Nucleus accumbens (tissue), 56 donors: ENCODE data around the gene TLL1.

Source experiments
- DNase-seq, 56 donors: peaks; one replicate each; lab custom pipeline; 2025; lab: John Stamatoyannopoulos, UW

Gene TLL1

DNA sequence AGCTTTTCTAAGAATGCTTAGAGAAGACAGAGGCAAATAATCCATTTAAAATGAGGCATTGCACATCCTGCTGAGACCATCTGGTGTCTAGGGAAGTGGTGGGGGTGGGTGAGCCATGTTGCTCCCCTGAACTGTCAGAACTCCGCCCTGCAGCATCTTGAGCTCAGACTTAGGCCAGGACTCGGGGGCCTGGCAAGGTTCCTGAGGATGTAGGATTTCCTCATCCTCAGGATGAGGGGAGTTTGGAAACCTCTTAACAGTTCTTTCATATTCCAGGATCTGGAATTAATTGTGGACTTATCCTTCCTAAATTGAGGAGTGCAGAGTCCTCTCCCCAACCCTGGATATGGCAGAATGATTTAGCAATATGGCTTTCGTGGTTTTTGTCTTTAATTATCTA is 6.6 kb downstream of the TLL1 start:
- no peak for DNase-seq

DNA sequence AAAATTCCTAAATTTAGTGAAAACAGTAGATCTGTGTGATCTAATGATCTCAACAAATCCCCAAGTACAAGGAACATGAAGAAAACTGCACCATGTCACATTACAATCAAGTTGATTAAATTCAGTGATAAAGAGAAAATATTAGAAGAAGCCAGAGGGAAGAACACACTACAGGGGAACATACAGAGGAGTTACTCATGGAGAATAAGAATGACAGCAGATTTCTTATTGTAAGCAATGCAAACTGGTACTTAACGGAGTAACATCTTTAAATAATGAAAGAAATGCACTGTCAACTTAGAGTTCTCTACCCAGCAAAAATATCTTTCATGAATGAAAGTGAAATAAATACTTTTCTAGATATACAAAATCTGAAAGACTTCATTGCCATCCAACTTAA is 21.1 kb downstream of the TLL1 start:
- DNase-seq = no peak

DNA sequence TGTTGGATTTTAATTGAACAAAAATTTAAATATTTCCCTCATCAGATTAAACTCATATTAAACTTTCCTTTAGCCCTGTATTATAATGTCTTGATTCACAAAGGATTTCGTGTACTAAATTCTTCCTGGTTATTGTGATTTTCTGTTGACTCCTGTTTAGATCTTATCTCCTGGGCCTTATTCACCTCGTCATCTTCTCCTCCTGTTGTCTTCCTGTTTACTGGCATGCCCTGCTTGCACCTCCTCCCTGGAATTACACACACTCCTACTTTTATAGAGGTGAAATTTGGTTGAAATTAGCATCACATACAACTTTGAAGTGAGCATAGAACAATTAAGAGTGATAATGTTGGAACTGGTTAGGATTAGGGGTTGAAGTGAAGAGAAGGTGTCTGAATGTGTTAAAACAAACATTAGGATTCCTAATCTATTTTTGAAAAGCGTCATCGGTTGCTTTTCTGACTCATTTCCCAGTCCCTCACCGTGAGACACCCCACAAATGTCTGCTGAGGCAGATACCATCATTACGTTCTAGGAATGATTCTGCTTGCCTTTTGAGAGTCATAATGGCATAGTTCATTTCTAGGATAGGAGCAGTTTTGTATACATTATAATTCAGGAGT is 32.5 kb downstream of the TLL1 start:
- no peak for DNase-seq

DNA sequence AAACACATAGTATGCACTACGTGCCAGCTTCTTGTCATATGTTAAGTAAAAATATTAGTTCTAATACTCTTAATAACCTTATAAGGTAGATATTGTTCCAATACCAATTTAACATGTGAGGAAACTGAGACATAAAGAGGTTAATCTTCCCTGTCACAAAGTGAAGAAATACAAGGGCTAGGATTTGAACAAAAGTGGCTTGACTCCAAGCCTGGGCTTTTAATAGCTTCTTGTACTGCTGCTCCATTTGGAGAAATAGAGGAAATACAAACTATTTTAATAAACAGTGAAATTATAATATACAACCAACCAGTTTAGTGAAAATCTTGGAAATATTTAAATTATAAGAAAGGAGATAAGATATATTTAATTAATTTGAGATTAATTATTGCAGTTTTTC is 33.2 kb downstream of the TLL1 start:
- DNase-seq = no peak

DNA sequence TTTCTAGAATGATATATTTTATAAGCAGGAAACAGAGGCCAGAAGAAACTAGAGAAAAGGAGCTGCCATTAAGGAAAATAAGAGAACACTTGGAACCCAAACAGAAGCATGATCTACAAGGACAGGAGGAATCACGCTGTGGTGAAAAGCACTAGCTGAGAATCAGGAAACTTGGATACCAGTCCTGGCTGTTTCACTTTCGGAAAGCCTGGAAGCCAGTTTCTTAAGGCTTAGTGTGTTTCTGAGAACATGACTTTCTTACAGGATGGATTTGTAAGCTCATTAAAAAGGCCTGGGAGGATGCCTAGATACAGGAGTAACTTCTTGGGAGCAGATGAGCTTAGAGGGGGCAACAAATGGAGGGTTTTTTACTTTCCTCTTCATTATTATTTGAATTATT is 36.9 kb downstream of the TLL1 start:
- DNase-seq = no peak

DNA sequence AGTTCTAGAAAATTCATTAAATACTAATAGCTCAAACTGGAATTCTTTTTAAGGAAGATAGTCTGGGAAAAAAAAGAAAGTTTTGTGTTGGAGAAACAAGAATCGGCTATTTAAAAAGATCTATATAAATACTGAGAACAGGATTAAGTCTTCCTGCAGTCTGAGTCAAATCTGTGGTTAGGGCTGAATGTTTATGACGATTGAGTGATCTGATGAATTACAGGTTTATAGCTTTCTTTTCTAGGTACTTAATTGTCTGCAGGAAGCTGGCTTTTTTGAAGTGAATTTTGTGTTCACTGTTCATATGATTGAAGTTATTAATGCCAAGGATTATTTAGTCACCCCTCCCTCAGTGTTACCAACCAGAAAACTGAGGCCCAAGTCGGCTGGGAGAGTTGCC is 42.2 kb downstream of the TLL1 start:
- no peak for DNase-seq

DNA sequence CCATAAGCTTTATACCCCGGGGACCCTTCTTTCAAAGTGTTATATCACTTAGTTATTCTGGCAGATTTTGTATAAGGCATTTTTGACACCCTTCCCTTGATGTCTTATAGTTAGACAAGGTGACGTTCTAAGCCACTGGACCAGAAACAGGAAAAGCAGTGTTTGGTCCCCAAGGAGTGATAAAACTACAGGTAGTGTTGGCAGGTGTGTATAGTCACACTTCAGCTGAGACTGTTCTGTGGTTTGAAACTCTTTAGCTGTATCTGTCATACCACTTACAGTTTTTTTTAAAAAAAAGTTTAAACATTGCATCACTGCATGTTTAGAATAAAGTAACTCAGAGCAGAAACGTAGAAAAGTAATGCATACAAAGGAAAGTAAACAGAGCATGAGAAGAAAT is 48.5 kb downstream of the TLL1 start:
- DNase-seq = no peak

DNA sequence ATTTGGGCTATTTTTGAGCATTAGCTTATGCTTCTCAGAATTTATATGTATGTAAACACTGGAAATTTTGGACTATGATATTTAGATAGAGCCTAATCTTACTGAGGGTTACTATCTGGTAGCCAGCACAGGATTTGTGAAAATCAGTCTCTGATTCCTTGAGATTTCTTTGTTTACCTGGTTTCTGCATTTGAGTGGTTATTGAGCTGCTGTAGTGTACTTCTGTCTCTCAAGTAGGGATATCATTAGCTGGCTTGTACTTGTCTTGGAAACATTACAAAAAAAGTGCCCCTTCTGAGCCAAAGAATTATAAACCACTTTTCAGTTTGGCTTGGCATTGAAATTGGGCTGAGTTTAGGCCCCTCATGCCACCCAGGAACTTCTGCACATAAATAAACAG is 49.7 kb downstream of the TLL1 start:
- DNase-seq = no peak

DNA sequence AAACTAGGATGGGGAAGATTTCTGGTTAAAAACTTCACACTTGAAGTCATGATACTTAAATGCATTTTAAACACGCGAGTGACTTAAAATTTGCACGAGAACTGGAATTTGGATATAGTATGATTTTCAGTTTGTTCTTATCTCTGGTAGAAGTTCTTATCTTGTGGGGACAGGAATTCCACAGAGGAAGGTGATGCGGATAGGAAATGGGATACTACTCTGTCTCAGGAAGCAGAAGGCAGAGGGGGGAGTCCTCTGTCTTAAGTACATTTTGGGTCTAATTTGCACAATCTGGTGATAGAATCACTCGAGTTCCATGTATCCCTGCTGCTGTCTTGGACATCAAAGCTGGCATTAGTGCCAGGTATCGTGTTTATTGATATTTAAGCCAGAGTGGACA is 53.3 kb downstream of the TLL1 start:
- no peak for DNase-seq

DNA sequence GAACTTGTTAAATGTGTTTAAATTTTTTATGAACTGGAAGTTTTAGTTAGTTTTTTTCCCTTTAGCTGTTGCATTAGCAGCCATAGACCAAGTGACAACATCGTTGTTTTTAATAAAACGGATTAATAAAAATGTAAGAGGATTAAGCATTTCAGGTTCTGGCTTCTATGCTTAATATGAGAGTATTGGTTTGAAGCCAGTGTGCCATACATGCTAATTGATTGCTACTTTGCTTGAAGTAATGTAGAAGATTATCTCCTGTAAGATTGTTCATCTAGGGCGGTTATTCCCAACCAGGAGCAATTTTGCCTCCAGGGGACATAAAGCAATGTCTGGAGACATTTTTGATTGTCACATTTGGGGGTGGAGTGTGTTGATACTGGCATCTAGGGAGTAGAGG is 54.3 kb downstream of the TLL1 start:
- DNase-seq = no peak

DNA sequence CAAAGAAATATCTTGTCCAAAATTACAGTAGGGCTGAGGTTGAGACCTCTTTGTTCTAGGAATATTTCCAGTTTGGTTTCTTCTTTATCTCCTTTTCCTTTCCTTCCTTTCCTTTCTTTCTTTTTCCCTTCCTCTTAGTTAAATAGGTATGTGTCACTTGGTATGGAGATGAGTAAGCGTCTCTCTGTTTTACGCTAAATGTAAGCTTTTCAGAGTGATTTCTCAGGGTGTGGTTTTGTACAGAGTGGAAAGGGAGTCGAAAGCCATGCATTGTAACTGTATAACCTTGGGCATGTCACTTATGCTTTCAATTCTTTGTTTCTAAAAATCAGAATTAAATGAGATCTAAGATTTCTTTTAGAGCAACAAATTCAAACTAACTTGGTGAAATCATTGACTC is 54.8 kb downstream of the TLL1 start:
- no peak for DNase-seq

DNA sequence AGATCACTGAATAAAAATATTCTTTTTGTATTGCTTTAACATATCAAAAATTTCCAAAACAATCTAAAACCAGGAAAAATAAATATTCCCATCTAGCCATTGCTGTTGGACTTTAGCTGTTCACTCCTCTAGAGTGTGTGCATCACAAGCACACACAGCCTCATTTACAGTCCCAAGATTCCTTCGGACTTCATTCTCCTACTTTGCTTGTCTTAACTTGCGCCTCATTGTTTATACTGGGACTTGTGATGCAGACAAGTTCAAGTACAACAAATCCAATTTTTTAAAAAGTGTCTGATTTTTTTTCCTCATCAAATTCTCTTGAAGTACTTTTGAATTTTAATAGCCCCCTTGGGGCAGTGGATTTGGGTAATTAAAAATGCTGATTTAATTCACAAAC is 55.6 kb downstream of the TLL1 start:
- no peak for DNase-seq

DNA sequence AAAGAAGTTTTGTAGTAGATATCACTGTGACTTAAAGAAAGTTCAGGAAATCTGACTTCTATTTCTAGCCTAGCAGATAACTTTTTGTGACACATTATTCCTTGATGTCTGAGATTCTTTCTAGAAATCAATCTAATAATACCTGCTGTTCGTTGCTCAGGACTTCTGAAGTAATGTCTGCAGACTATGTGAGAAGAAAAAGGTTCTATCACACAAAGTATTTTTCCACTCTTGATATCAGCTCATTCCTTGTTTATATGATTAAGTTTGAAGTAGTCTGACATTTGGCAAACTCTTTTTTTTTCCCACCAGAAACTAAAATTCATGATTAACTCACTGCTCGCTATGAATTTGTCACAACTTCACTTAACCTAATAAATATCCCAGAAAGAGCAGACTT is 56.6 kb downstream of the TLL1 start:
- DNase-seq = no peak

DNA sequence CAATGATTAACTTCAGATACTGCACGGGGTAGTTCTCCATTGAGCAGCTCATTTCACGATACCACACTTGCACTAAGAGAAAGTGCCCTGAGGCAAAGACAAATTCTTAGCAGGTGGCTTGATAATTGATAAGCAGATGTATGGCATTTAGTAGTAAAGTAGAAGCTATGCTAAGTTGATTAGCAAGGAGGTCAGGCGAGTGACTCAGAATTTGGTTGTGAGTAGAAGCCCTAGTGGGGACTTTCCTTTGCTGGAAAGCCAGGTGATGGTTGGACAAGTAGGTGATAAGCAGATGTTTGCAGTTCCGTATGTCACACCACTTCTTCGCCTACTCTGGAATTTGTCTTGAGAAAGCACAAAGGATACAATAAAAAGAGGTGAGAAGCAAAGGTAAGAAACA is 58.7 kb downstream of the TLL1 start:
- no peak for DNase-seq

DNA sequence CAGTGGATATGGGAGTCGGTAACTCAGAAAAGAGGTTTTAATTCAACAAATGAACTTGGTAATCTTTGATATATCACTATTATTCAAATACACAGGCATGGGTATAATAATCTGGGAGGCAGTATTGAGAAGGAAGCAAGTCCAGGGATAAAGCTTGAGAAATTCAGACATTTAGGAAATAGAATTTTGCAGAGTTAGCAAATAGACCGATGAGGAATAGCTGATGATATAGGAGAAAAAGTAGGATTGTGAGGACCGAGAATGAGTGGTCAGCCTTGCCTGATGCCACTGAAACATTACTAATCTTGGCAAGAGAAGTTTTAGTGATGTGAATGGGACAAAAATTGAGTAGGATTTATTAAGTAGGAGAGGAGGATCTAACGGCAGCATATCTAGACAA is 71.9 kb downstream of the TLL1 start:
- no peak for DNase-seq

DNA sequence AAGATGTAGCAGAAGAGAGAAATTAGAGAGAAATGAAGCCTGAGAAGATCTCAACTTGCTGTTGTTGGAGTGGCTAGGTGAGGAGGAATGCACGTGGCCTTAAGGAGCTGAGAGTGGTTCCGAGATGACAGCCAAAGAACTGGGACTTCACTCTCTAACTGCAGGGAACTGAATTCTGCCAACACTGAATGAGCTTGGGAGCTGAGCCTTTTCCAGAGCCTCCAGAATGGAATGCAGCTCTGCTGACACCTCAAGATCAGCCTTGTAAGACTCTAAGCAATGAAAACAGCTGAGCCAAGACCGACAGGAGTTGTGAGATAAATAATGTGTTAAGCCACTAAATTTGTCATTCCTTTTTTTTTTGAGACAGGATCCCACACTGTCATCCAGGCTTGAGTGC is 73.0 kb downstream of the TLL1 start:
- DNase-seq = no peak

DNA sequence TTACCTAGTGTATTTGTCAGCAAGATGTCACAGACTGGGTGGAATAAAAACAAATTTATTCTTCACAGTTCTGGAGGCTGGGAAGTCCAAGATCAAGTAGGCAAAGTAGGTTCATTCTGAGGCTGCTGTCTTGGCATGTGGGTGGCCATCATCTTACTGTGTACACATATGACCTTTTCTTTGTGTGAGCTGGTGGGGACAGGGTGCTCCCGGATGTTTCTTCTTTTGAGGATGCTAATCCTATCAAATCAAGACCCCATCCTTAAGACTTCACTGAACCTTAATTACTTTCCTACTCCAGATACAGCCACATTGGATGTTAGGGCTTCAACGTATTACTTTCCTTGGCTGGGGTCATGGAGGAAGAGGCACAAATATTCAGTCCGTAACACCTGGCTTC is 74.0 kb downstream of the TLL1 start:
- DNase-seq = no peak

DNA sequence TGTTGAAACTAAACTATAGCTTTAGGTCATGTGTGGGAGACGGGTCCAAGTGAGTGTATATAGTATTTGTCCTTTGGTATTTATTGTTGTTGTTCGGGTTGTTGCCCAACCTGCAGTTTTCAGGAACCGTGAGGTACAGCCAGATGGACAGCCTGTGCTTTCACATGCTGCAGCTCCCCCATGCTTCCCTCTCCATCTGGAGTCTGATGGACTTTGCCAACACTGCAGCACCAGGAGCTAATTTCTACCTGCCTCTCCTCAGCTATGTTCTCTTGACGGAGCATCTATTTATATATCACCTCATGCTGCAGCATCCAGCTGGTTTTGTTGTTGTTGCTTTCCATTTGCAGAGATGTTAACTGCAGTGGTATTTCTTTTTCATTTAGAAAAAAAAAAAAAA is 80.1 kb downstream of the TLL1 start:
- DNase-seq = no peak

DNA sequence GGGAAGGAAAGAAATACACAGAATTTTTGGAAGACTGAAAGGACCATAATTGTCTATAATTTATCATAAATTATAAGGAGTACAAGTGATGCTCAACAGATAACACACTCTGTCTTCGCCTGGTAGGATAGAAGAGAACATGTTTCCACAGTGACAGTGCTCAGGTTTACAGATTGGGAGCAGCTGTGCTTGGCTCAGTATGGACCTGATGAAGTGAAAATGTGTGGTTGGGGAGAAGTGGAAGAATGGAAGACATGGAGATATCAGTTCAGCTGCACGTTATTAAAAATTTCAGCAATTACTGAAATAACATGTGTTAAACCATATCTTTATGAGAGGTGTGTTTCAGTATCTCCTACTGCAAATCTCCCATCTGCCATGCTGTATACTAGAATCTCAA is 90.6 kb downstream of the TLL1 start:
- no peak for DNase-seq

DNA sequence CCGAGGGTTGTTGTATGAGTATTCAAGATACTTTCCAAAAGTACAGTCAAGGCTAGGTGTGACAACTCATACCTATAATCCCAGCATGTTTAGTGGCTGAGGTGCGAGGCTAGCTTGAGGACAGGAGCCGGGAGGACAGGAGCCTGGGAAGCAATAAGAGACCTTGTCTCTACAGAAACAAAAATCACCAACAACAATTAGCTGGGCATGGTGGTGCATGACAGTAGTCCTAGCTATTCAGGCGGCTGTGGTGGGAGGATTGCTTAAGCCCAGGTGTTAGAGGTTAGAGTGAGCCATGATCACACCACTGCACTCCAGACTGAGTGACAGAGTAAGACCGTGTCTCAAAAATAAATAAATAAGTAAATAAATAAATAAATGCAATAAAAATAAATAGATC is 91.6 kb downstream of the TLL1 start:
- DNase-seq = no peak

DNA sequence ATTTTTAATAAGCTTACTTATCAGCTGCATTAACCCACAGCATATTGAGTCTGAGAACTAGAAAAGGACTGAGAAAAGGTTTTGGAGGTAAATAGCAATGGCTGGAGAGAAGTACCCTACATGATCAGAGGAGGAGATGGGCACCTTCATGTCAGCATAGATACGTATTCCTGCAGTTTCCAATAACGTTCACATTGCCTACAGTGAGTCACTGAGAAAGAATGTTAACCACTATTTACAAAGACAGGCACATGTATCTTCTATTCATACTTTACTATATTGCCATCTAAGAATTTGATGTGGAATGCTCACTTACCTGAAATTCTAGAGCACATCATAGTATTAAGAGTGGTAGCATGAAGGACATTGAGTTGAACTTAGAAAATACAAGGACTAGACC is 92.5 kb downstream of the TLL1 start:
- DNase-seq = no peak

DNA sequence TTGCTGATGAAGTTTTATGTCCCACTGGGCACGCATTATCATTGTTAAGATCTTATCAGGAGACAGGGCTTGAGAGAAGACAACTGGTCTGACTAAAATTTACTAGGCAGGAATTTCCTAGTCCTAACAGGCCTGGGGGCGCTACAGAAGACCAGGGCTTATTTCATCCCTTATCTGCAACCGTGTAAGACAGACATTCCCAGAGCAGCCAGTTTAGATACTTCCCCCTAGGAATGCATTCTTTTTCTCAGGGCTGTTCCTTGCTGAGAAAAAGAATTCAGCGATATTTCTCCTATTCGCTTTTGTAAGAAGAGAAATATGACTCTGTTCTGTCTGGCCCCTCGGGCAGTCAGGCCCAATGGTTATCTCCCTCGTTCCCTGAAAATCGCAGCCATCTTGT is 93.8 kb downstream of the TLL1 start:
- no peak for DNase-seq

DNA sequence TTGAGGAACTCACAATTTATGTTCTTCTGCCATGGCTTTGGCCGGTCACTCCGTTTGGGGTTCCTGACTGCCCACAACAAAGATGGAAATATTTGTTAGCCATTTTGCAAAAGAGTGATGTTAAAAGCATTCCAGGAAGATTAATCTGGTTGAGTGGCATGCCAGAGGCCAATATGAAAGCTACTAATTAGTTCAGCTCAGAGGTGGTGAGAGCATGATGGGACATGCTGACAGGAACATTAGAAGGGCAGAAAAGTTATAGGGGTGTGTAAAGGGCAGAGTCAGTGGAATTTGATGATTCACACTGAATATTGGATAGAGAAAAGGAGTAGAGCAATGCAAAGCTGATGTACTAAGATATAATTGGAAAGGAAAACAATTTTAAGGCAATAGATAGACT is 94.4 kb downstream of the TLL1 start:
- DNase-seq = no peak
